Esophagus squamous epithelium (tissue), 4 donors: ENCODE results near the gene LDLRAD3.
"Not testable (repeated sequence)": the region's sequence is repeated elsewhere in the genome, so short reads cannot be mapped to it uniquely, and the experiment has no call there.

Experiments
- POLR2A ChIP-seq, 4 donors: fragments of 450-650 bp; IDR thresholded peaks; one replicate each; pipeline ENCODE4 v1.6.1; 2017; ENCODE audit warnings: antibody characterized with exemption in 4 of 4, mild to moderate bottlenecking in 4 of 4, moderate library complexity in 3 of 4
- TF ChIP-seq, protein P1 (sequence below), 6 experiments: fragments of 450-650 bp in 4 of 6; fragments of 200-600 bp in 2 of 6; sonication (generic) in 2 of 6; IDR thresholded peaks; one replicate each; pipeline ENCODE4 v1.5.1; 2016 to 2019; ENCODE audit warnings: antibody characterized with exemption in 6 of 6, mild to moderate bottlenecking in 4 of 6, moderate library complexity in 4 of 6

DNA sequence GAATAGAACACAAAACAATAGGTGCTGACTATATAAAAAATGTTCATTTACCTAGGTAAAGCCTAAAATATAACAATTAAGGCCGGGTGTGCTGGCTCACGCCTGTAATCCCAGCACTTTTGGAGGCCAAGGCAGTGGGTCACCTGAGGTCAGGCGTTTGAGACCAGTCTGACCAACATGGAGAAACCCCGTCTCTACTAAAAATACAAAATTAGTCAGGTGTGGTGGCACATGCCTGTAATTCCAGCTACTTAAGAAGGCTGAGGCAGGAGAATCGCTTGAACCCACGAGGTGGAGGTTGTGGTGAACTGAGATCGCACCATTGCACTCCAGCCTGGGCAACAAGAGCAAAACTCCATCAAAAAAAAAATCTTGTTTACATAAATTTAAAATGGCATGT is 31.4 kb upstream of the LDLRAD3 start:
- TF ChIP-seq, protein P1, sequence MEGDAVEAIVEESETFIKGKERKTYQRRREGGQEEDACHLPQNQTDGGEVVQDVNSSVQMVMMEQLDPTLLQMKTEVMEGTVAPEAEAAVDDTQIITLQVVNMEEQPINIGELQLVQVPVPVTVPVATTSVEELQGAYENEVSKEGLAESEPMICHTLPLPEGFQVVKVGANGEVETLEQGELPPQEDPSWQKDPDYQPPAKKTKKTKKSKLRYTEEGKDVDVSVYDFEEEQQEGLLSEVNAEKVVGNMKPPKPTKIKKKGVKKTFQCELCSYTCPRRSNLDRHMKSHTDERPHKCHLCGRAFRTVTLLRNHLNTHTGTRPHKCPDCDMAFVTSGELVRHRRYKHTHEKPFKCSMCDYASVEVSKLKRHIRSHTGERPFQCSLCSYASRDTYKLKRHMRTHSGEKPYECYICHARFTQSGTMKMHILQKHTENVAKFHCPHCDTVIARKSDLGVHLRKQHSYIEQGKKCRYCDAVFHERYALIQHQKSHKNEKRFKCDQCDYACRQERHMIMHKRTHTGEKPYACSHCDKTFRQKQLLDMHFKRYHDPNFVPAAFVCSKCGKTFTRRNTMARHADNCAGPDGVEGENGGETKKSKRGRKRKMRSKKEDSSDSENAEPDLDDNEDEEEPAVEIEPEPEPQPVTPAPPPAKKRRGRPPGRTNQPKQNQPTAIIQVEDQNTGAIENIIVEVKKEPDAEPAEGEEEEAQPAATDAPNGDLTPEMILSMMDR (IDR thresholded peaks at IDR 0.05): not testable (repeated sequence)
- TF ChIP-seq POLR2A (IDR thresholded peaks at IDR 0.05): not testable (repeated sequence)
